ENCODE results near the gene CYTH4. TPM values are rescaled to one million over a fixed set of nuclear protein-coding genes. Genes with fewer than 3 reads are reported as not detected.

Gene CYTH4
- total and polyA plus RNA-seq, 10 of the 15 experiments (the other 5 are each of a cell fraction or from before 2014, with no cell fraction given): 1.5 to 27.3 (median 16.9) TPM

DNA sequence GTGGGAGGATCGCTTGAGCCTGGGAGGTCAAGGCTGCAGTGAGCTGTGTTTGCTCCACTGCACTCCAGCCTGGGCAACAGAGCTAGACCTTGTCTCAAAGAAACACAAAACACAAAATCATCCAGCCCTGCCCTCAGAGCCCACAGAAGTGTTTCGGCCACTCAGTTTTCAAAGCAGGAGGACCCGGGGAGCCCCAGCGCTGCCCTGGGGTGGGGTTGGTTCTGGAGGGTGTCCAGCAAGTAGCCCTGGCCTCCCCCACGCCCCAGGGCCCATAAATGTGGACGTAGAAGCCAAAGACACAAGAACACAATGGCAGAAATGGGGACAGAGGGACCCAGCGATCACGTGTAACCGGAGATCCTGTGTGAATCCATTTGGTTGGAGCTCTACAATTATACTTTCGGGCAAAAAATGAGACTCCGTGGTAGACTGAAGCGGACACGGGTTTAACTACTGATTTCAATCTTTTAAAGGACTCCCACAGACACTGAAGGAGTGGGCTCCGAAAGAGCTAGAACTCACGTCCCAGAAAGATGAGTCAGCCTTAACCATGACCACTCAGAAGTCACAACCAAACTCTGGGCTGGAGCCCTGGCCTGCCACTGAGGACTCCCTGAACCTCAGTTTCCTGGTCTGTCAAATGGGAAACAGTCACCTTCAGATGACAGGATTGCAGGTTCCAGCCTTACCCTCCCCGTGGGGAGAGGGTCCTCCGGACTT is 9.0 kb upstream of the CYTH4 start (continued):
- TF ChIP-seq SUPT20H (IDR thresholded peaks at IDR 0.05; ENCODE audit: borderline replicate concordance, control insufficient read depth, low read depth, low read length): no peak
- no peak for TF ChIP-seq POLR2AphosphoS5 (IDR thresholded peaks at IDR 0.05; ENCODE audit: low read length)
- TF ChIP-seq RUNX3 (IDR thresholded peaks at IDR 0.05; ENCODE audit: low read length): peak; percentile 60
- TF ChIP-seq, protein P1, sequence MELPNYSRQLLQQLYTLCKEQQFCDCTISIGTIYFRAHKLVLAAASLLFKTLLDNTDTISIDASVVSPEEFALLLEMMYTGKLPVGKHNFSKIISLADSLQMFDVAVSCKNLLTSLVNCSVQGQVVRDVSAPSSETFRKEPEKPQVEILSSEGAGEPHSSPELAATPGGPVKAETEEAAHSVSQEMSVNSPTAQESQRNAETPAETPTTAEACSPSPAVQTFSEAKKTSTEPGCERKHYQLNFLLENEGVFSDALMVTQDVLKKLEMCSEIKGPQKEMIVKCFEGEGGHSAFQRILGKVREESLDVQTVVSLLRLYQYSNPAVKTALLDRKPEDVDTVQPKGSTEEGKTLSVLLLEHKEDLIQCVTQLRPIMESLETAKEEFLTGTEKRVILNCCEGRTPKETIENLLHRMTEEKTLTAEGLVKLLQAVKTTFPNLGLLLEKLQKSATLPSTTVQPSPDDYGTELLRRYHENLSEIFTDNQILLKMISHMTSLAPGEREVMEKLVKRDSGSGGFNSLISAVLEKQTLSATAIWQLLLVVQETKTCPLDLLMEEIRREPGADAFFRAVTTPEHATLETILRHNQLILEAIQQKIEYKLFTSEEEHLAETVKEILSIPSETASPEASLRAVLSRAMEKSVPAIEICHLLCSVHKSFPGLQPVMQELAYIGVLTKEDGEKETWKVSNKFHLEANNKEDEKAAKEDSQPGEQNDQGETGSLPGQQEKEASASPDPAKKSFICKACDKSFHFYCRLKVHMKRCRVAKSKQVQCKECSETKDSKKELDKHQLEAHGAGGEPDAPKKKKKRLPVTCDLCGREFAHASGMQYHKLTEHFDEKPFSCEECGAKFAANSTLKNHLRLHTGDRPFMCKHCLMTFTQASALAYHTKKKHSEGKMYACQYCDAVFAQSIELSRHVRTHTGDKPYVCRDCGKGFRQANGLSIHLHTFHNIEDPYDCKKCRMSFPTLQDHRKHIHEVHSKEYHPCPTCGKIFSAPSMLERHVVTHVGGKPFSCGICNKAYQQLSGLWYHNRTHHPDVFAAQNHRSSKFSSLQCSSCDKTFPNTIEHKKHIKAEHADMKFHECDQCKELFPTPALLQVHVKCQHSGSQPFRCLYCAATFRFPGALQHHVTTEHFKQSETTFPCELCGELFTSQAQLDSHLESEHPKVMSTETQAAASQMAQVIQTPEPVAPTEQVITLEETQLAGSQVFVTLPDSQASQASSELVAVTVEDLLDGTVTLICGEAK (IDR thresholded peaks at IDR 0.05; ENCODE audit: borderline replicate concordance): no peak
- TF ChIP-seq IKZF1 (conservative IDR thresholded peaks at IDR 0.05): 0 out of 2 replicates have a peak, but pooled peaks have one; percentile 11
- no peak for TF ChIP-seq PAX5 (IDR thresholded peaks at IDR 0.05; ENCODE audit: borderline replicate concordance, low read depth, low read length)
- TF ChIP-seq CREM (IDR thresholded peaks at IDR 0.05; ENCODE audit: low read depth): no peak
- no peak for TF ChIP-seq MLLT1 (IDR thresholded peaks at IDR 0.05)
- 0 out of 2 replicates have a peak, but pooled peaks have one; percentile 24 for TF ChIP-seq CBFB (IDR thresholded peaks at IDR 0.05; ENCODE audit: low read depth)
- no peak for TF ChIP-seq RBBP5 (conservative IDR thresholded peaks at IDR 0.05)
- TF ChIP-seq NR2F1 (conservative IDR thresholded peaks at IDR 0.05): no peak
- no peak for TF ChIP-seq EP300 (IDR thresholded peaks at IDR 0.05; ENCODE audit: borderline replicate concordance in 1 of 2, control insufficient read depth in 1 of 2, low read depth in 2 of 2, low read length in 2 of 2)
- no peak for TF ChIP-seq SIN3A (IDR thresholded peaks at IDR 0.05; ENCODE audit: low read depth, low read length)
- no peak for TF ChIP-seq IKZF2 (IDR thresholded peaks at IDR 0.05)
- no peak for TF ChIP-seq ZBTB11 (CRISPR knock-in tag; IDR thresholded peaks at IDR 0.05)
- TF ChIP-seq MYC (IDR thresholded peaks at IDR 0.05; ENCODE audit: insufficient read depth, insufficient read length, insufficient replicate concordance, low read length, severe bottlenecking): no peak
- TF ChIP-seq DPF2 (IDR thresholded peaks at IDR 0.05): peak; percentile 32; the same call in 1 of the 2 replicates
- peak; percentile 80 for TF ChIP-seq SP1 (IDR thresholded peaks at IDR 0.05; ENCODE audit: low read depth, low read length)
- TF ChIP-seq HSF1 (IDR thresholded peaks at IDR 0.05; ENCODE audit: low read depth, low read length): no peak

All from GM12878 (cell line).